GDM1 (cell line): ENCODE measurements around the gene PBX2.
"Not testable (repeated sequence)": the region's sequence is repeated elsewhere in the genome, so short reads cannot be mapped to it uniquely, and the experiment has no call there.

Experiments
- DNase-seq: peaks from one replicate; lab custom pipeline; 2025; lab: John Stamatoyannopoulos, UW

The PBX2 gene

GRCh38 chr6:32149092-32149755 is 40.8 kb downstream of the PBX2 start:
- no peak for DNase-seq

GRCh38 chr6:32148289-32149091 is 41.5 kb downstream of the PBX2 start:
- DNase-seq = no peak

- no peak for DNase-seq
Measured at GRCh38 chr6:32147401-32148132, 42.4 kb downstream of the PBX2 start.

- DNase-seq = no peak
Measured at GRCh38 chr6:32146687-32147086, 43.3 kb downstream of the PBX2 start.

- DNase-seq = no peak
Measured at GRCh38 chr6:32146287-32146686, 43.7 kb downstream of the PBX2 start.

- DNase-seq = not testable (repeated sequence)
Measured at GRCh38 chr6:32144238-32144637, 45.8 kb downstream of the PBX2 start.

GRCh38 chr6:32140420-32141046 is 49.5 kb downstream of the PBX2 start:
- no peak for DNase-seq

- DNase-seq = no peak
Measured at GRCh38 chr6:32139590-32139989, 50.4 kb downstream of the PBX2 start.

GRCh38 chr6:32137454-32137853 is 52.5 kb downstream of the PBX2 start:
- DNase-seq = no peak
